ENCODE measurements around the gene SELL.

The SELL gene

GRCh38 chr1:169711469-169712308, at the start of gene SELL:
SELL (minus strand) TSS chr1:169711620; CDS start chr1:169711498, 122 bp downstream.
- Histone ChIP-seq H3K9ac (ENCODE audit: low read length) (no peak within 1 kb of the TSS), H3K36me3 (ENCODE audit: control insufficient read depth, insufficient read depth, low read length) (no peaks in the 10 kb centered on the region), H3K27me3 (ENCODE audit: control insufficient read depth, insufficient read depth, low read length) (no peaks in the 10 kb centered on the region), H3K4me3 (ENCODE audit: low read depth, low read length) (peak within 1 kb of the TSS; percentile 40), H3K27ac (ENCODE audit: low read depth, low read length) (no peak within 1 kb of the TSS), H3K9me3 (ENCODE audit: control insufficient read depth, insufficient read depth, low read depth, low read length) (no peaks in the 10 kb centered on the region), H3K4me1 (ENCODE audit: control insufficient read depth, insufficient read depth, low read length) (peaks cover 6% of the 10 kb centered on the region; the same call in 1 of the 2 replicates)

- H3K4me1 ChIP-seq (ENCODE audit: control insufficient read depth, insufficient read depth, low read length), result no peaks in the 10 kb centered on the region
- H3K27me3 ChIP-seq (ENCODE audit: control insufficient read depth, insufficient read depth, low read length), result no peaks in the 10 kb centered on the region
- H3K36me3 ChIP-seq (ENCODE audit: control insufficient read depth, insufficient read depth, low read length), result no peaks in the 10 kb centered on the region
- no peak overlapping the region for H3K4me3 ChIP-seq (ENCODE audit: low read depth, low read length)
- H3K9me3 ChIP-seq (ENCODE audit: control insufficient read depth, insufficient read depth, low read depth, low read length), result peaks cover 22% of the 10 kb centered on the region
- H3K27ac ChIP-seq (ENCODE audit: low read depth, low read length), result no peak overlapping the region
- no peak overlapping the region for H3K9ac ChIP-seq (ENCODE audit: low read length)
These were observed 47.6 kb upstream of the SELL start for GRCh38 chr1:169759038-169759437.

- H3K36me3 ChIP-seq (ENCODE audit: control insufficient read depth, insufficient read depth, low read length), result no peaks in the 10 kb centered on the region
- no peaks in the 10 kb centered on the region for H3K4me1 ChIP-seq (ENCODE audit: control insufficient read depth, insufficient read depth, low read length)
- H3K27ac ChIP-seq (ENCODE audit: low read depth, low read length), result no peak overlapping the region
- no peak overlapping the region for H3K4me3 ChIP-seq (ENCODE audit: low read depth, low read length)
- H3K9me3 ChIP-seq (ENCODE audit: control insufficient read depth, insufficient read depth, low read depth, low read length), result peaks cover 7% of the 10 kb centered on the region
- no peaks in the 10 kb centered on the region for H3K27me3 ChIP-seq (ENCODE audit: control insufficient read depth, insufficient read depth, low read length)
- H3K9ac ChIP-seq (ENCODE audit: low read length), result no peak overlapping the region
These were observed 42.1 kb upstream of the SELL start for GRCh38 chr1:169753549-169753948.

- no peak overlapping the region for H3K27ac ChIP-seq (ENCODE audit: low read depth, low read length)
- no peak overlapping the region for H3K4me3 ChIP-seq (ENCODE audit: low read depth, low read length)
- peaks cover 14% of the 10 kb centered on the region for H3K4me1 ChIP-seq (ENCODE audit: control insufficient read depth, insufficient read depth, low read length)
- H3K27me3 ChIP-seq (ENCODE audit: control insufficient read depth, insufficient read depth, low read length), result no peaks in the 10 kb centered on the region
- no peak overlapping the region for H3K9ac ChIP-seq (ENCODE audit: low read length)
- no peaks in the 10 kb centered on the region for H3K9me3 ChIP-seq (ENCODE audit: control insufficient read depth, insufficient read depth, low read depth, low read length)
- no peaks in the 10 kb centered on the region for H3K36me3 ChIP-seq (ENCODE audit: control insufficient read depth, insufficient read depth, low read length)
These were observed 38.6 kb upstream of the SELL start for GRCh38 chr1:169750041-169750440.

GRCh38 chr1:169746550-169746949, 35.1 kb upstream of the SELL start:
- H3K4me3 ChIP-seq (ENCODE audit: low read depth, low read length), result no peak overlapping the region
- H3K9me3 ChIP-seq (ENCODE audit: control insufficient read depth, insufficient read depth, low read depth, low read length), result no peaks in the 10 kb centered on the region
- no peaks in the 10 kb centered on the region for H3K36me3 ChIP-seq (ENCODE audit: control insufficient read depth, insufficient read depth, low read length)
- no peak overlapping the region for H3K9ac ChIP-seq (ENCODE audit: low read length)
- no peak overlapping the region for H3K27ac ChIP-seq (ENCODE audit: low read depth, low read length)
- no peaks in the 10 kb centered on the region for H3K27me3 ChIP-seq (ENCODE audit: control insufficient read depth, insufficient read depth, low read length)
- H3K4me1 ChIP-seq (ENCODE audit: control insufficient read depth, insufficient read depth, low read length), result peaks cover 17% of the 10 kb centered on the region

DNA sequence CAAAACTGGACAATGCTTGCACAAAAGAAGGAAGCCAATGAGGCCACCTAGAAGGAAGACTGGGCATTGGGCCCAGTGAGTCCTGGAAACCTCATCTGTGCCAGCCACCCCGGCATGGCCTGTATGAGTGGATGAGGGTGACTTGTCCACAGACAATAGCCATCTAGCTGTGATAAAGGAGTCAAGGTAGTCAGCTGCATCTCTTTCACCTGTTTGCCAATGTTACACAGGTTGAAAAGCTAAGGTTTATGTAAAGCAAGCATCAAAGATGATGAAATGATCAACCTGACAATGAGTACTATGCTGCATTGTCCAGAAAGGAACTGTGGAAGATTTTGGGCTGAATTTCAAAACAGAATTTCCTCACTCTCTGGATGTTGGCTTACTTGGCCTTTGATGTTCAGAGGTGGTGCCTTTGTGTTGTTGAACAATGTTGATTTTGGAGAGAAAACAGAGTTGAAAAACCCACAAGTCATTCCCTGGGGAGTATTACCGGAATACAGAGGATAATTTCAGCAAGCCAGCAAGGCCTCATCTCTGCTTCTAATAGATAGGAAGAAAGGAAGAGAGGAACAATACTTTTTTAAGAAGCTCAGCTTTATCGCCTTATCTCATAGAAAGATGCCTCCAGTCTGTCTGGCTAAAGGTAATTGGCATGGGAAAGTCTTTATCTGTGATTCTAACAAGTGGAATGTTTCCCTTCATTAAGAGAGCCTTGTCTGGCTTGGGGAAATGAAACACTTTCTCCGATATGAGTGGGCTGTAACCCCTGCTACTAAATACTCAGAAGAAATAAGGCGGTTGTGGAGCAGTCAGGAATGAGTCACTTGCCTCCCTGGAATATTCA, 33.8 kb upstream of the SELL start:
- H3K9ac ChIP-seq (ENCODE audit: low read length), result no peak overlapping the region
- H3K27me3 ChIP-seq (ENCODE audit: control insufficient read depth, insufficient read depth, low read length), result no peaks in the 10 kb centered on the region
- no peak overlapping the region for H3K27ac ChIP-seq (ENCODE audit: low read depth, low read length)
- peaks cover 22% of the 10 kb centered on the region for H3K4me1 ChIP-seq (ENCODE audit: control insufficient read depth, insufficient read depth, low read length)
- no peak overlapping the region for H3K4me3 ChIP-seq (ENCODE audit: low read depth, low read length)
- no peaks in the 10 kb centered on the region for H3K9me3 ChIP-seq (ENCODE audit: control insufficient read depth, insufficient read depth, low read depth, low read length)
- no peaks in the 10 kb centered on the region for H3K36me3 ChIP-seq (ENCODE audit: control insufficient read depth, insufficient read depth, low read length)

GRCh38 chr1:169741666-169742394, 30.4 kb upstream of the SELL start:
- H3K4me3 ChIP-seq (ENCODE audit: low read depth, low read length), result no peak overlapping the region
- H3K9me3 ChIP-seq (ENCODE audit: control insufficient read depth, insufficient read depth, low read depth, low read length), result no peaks in the 10 kb centered on the region
- no peaks in the 10 kb centered on the region for H3K36me3 ChIP-seq (ENCODE audit: control insufficient read depth, insufficient read depth, low read length)
- peaks cover 22% of the 10 kb centered on the region for H3K4me1 ChIP-seq (ENCODE audit: control insufficient read depth, insufficient read depth, low read length)
- H3K9ac ChIP-seq (ENCODE audit: low read length), result no peak overlapping the region
- no peaks in the 10 kb centered on the region for H3K27me3 ChIP-seq (ENCODE audit: control insufficient read depth, insufficient read depth, low read length)
- no peak overlapping the region for H3K27ac ChIP-seq (ENCODE audit: low read depth, low read length)

- H3K27ac ChIP-seq (ENCODE audit: low read depth, low read length), result no peak overlapping the region
- H3K27me3 ChIP-seq (ENCODE audit: control insufficient read depth, insufficient read depth, low read length), result no peaks in the 10 kb centered on the region
- no peak overlapping the region for H3K4me3 ChIP-seq (ENCODE audit: low read depth, low read length)
- H3K4me1 ChIP-seq (ENCODE audit: control insufficient read depth, insufficient read depth, low read length), result peaks cover 7% of the 10 kb centered on the region
- H3K9me3 ChIP-seq (ENCODE audit: control insufficient read depth, insufficient read depth, low read depth, low read length), result no peaks in the 10 kb centered on the region
- no peak overlapping the region for H3K9ac ChIP-seq (ENCODE audit: low read length)
- H3K36me3 ChIP-seq (ENCODE audit: control insufficient read depth, insufficient read depth, low read length), result no peaks in the 10 kb centered on the region
These were observed 28.6 kb upstream of the SELL start for GRCh38 chr1:169739980-169740379.

DNA sequence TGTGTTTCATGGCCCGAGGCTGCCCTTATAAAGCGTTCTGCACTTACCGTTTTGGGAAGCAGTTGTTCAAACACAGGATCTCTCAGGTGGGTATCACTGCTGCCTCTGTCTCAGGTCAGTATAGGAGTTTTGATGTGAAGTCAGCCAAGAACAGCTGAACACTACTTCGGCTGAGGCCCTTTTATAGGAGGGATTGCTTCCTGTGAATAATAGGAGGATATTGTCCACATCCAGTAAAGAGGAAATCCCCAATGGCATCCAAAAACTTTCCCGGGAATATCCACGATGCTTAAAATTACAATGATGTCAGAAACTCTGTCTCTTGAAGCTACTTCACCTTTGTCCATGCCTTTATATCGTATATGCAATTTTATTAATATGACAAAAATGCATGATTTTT, 22.5 kb upstream of the SELL start, which contains the start of gene SELE:
SELE (minus strand) TSS at position 156 of the 400 bp plus-strand sequence. CDS start 467 bp downstream, outside the sequence.
- H3K9me3 ChIP-seq (ENCODE audit: control insufficient read depth, insufficient read depth, low read depth, low read length), result no peaks in the 10 kb centered on the region
- no peaks in the 10 kb centered on the region for H3K27me3 ChIP-seq (ENCODE audit: control insufficient read depth, insufficient read depth, low read length)
- H3K27ac ChIP-seq (ENCODE audit: low read depth, low read length), result no peak within 1 kb of the TSS
- no peaks in the 10 kb centered on the region; the same call in 1 of the 2 replicates for H3K4me1 ChIP-seq (ENCODE audit: control insufficient read depth, insufficient read depth, low read length)
- no peaks in the 10 kb centered on the region for H3K36me3 ChIP-seq (ENCODE audit: control insufficient read depth, insufficient read depth, low read length)
- H3K9ac ChIP-seq (ENCODE audit: low read length), result no peak within 1 kb of the TSS
- no peak within 1 kb of the TSS for H3K4me3 ChIP-seq (ENCODE audit: low read depth, low read length)

GRCh38 chr1:169731446-169731845, 20.0 kb upstream of the SELL start:
- no peak overlapping the region for H3K27ac ChIP-seq (ENCODE audit: low read depth, low read length)
- H3K4me1 ChIP-seq (ENCODE audit: control insufficient read depth, insufficient read depth, low read length), result no peaks in the 10 kb centered on the region
- H3K36me3 ChIP-seq (ENCODE audit: control insufficient read depth, insufficient read depth, low read length), result no peaks in the 10 kb centered on the region
- no peaks in the 10 kb centered on the region for H3K27me3 ChIP-seq (ENCODE audit: control insufficient read depth, insufficient read depth, low read length)
- no peaks in the 10 kb centered on the region for H3K9me3 ChIP-seq (ENCODE audit: control insufficient read depth, insufficient read depth, low read depth, low read length)
- H3K4me3 ChIP-seq (ENCODE audit: low read depth, low read length), result no peak overlapping the region
- no peak overlapping the region for H3K9ac ChIP-seq (ENCODE audit: low read length)

All from HUES6 (cell line).